GM12865 (cell line): ENCODE results near the gene DCUN1D1.

Experiments
- DNase-seq: peaks from one replicate; pipeline ENCODE4 v3.0.0; 2010; ENCODE audit warnings: low read depth
- H3K4me3 ChIP-seq: 2 replicates; pipeline ENCODE4 v1.5.1; 2011; ENCODE audit warnings: mild to moderate bottlenecking, low read depth, low read length, control low read depth
- CTCF ChIP-seq: IDR thresholded peaks from 2 replicates; pipeline ENCODE4 v1.5.1; 2011; ENCODE audit warnings: low read length, control low read depth, low read depth, inconsistent platforms; ENCODE audit not compliant: insufficient read depth; ENCODE audit errors: missing control alignments

DCUN1D1 gene

DNA sequence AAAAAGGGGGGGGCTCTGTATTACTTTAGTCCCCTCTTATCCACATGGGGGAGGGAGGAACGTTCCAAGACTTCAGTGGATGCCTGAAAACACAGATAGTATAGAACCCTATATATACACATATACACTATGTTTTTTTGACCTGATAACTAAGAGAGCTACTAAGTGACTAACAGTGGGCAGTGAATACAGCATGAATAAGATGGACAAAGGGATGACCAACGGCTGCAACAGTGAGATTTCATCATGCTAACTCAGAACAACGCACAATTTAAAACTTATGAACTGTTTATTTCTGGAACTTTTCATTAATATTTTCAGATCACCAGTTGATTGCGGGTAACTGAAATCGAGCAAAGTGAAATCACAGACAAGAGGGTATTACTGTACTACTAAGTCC lies 7.3 kb downstream of the DCUN1D1 start:
- no peak for DNase-seq
- H3K4me3 ChIP-seq: no peak overlapping the region
- TF ChIP-seq CTCF: no peak

- no peak for DNase-seq
- no peak for TF ChIP-seq CTCF
- H3K4me3 ChIP-seq: no peak overlapping the region
These were observed 8.0 kb downstream of the DCUN1D1 start for GRCh38 chr3:182972387-182972786.

GRCh38 chr3:182971637-182972036 lies 8.7 kb downstream of the DCUN1D1 start:
- no peak for TF ChIP-seq CTCF
- peak; percentile 54 for DNase-seq
- H3K4me3 ChIP-seq: no peak overlapping the region

GRCh38 chr3:182970811-182971418 lies 9.4 kb downstream of the DCUN1D1 start:
- no peak overlapping the region for H3K4me3 ChIP-seq
- no peak for DNase-seq
- TF ChIP-seq CTCF: no peak

GRCh38 chr3:182969853-182970252 lies 10.5 kb downstream of the DCUN1D1 start:
- no peak overlapping the region for H3K4me3 ChIP-seq
- TF ChIP-seq CTCF: no peak
- no peak for DNase-seq

- no peak overlapping the region for H3K4me3 ChIP-seq
- TF ChIP-seq CTCF: no peak
- no peak for DNase-seq
These were observed 11.1 kb downstream of the DCUN1D1 start for GRCh38 chr3:182969277-182969676.

DNA sequence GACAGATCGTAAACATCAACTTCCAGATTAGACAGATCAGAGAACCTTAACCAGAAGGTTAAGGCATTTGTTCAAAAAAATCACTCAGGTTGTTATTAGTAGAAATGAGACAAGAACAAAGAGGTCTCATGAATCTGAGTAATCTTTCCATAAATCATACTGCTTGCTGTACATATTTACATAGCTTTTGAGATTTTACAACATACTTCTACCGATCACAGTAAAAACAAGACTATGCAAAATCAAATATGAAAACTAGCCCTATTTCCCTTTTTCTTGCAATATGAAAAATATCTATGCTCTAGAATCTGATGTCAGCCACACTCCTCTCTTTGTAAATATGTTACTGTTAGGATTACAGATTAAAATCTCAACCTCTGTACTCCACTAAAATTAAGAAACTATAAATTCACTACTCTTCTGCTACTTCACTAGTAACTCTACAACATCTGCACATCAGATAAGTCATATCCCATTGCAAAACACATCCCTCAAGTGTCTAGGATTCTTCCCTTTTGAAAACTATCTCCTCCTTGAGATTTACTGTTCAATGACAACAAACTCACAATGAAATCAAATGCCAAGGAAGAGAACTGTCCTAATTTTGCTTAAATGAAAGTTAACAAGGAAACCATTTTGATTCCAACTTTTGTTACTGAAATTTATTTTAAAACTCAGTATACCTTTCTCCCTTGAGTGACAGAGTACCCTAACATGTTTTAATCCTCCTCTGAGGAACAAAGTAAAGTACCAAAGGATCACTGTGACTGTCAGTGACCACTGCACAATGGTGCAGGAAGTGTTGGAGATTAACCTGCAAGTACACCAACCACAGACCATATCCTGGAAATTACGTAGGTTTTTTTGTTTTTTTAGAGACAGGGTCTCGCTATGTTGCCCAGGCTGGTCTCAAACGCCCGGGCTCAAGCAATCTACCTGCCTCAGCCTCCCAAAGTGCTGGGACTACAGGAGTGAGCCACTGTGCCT lies 12.8 kb downstream of the DCUN1D1 start:
- TF ChIP-seq CTCF: no peak
- H3K4me3 ChIP-seq: peak overlapping the region; percentile 31; the same call in 1 of the 2 replicates
- DNase-seq: peak; percentile 58
